ENCODE data around the gene RRAD.

RRAD gene

GRCh38 chr16:66934138-66934838 is 9.0 kb upstream of the RRAD start, which contains the start of gene CIAO2B:
TSS of gene CIAO2B (minus strand) at chr16:66934402. CDS start at chr16:66934364, 38 bp downstream.
- peak; percentile 89 for DNase-seq (ENCODE audit: low read depth in 2 of 2)

- DNase-seq (ENCODE audit: low read depth in 2 of 2), result peak in 1 of 2 donors; percentile 36
Observed at GRCh38 chr16:66933776-66934137, 8.4 kb upstream of the RRAD start.

GRCh38 chr16:66932076-66932475 is 6.7 kb upstream of the RRAD start:
- DNase-seq (ENCODE audit: low read depth in 2 of 2), result no peak

GRCh38 chr16:66931665-66932064 is 6.3 kb upstream of the RRAD start:
- DNase-seq (ENCODE audit: low read depth in 2 of 2), result no peak

DNA sequence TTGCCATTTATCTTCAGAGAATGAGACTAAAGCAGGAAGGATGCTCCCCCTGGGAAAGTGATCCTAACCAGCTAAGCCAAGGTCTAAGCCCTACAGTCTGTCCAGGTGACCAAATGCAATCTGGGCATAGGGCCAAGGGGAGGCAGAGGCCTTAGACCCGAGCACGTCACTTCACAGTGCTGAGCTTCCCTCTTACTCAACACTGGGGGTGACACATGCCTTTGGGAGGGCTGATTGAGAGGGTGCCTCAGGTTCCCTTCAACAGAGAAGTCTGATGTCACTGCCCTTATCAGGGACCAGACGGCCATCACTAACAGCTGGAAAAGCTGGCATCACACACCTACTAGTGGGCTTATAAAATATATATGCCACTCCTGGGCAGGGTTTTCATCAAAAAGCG is 4.9 kb upstream of the RRAD start:
- DNase-seq (ENCODE audit: low read depth in 2 of 2), result no peak

DNA sequence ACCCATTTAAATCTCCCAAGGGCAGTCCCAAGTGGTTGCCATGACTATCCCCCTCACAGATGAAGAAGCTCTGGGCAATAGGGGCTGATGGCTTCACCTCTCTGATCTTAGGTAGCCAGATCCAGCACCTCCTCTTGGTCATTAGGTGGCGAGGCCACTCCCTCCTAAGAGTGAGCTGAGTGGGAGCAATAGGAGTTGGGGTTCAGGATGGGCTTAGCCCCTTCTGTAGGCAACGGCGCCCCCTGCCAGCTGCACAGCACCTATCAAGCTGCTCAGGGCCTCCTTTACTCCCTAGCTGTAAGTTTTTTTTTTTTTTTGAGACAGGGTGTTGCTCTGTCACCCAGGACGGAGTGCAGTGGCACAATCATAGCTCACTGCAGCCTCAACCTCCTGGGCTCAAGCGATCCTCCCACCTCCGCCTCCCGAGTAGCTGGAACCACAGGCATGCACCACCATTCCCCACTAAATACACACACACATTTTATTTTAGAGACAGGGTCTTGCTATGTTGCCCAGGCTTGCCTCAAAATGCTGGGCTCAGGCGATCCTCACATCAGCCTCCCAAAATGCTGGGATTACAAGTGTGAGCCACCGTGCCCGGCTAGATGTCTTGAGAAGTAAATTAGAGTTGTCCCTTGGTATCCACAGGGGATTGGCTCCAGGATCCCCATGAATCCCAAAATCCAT is 3.5 kb upstream of the RRAD start:
- DNase-seq (ENCODE audit: low read depth in 2 of 2), result peak in 1 of 2 donors; percentile 45

- no peak for DNase-seq (ENCODE audit: low read depth in 2 of 2)
Observed at GRCh38 chr16:66927918-66928649, 2.7 kb upstream of the RRAD start.

DNA sequence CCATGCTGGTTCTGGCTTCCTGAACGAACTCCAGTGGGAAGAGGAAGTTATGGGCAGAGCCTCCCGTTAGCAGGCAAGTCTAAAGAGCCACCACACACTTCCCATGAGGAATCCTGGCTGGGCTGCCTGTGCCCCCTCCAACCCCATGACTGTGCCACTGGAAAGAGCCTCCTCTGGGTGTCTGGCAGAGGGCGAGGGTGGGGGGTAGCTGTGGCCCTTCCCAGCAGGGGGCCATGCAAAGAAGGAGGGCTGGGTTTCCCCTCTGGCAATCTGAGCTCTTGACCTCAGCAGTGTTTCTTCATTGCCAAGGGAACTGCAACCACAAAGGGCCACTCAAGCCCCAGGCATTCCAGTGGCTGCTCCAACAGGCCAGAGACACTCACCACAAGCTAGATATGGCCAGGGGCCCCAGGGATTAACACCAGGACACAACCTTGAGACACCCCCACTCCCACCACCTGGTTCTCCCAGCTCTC is 1.7 kb upstream of the RRAD start:
- no peak for DNase-seq (ENCODE audit: low read depth in 2 of 2)

DNA sequence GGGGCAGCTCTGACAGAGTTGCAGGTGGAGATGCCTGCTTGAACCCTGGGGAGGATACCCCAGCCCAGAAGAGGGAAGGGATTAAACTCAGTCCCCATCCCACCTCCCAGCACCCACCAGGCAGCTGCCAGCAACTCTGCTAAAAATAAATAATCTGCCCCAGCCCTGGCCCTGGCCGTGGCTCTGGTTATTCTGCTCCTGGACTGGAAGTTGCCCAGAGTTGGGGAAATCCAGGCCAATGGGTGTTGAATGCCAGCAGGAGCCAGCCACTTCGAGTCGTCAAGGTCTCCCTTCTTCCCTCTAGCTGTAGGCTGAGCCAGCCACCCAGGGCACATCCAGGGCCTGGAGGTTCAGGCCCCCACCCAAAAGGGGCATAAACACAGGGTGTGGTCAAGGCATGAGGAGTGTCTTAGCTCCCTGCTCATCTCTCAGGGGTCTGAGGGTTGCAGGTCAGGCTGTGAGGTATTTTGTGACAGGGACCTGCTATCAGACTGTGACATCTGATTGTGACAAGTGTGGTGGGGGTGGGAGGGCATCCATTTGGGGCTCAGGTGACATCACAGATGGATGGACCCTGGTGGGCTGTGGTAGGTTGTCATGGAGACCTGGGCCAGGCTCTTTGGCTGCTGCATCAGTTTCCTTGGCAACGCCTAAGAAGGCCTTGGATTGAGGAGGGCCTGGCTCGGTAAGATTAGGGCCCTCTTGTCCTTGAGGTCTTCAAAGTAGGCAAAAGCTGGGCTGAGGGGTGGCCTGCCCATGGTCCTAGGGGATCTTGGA is 1.0 kb upstream of the RRAD start:
- no peak for DNase-seq (ENCODE audit: low read depth in 2 of 2)

DNA sequence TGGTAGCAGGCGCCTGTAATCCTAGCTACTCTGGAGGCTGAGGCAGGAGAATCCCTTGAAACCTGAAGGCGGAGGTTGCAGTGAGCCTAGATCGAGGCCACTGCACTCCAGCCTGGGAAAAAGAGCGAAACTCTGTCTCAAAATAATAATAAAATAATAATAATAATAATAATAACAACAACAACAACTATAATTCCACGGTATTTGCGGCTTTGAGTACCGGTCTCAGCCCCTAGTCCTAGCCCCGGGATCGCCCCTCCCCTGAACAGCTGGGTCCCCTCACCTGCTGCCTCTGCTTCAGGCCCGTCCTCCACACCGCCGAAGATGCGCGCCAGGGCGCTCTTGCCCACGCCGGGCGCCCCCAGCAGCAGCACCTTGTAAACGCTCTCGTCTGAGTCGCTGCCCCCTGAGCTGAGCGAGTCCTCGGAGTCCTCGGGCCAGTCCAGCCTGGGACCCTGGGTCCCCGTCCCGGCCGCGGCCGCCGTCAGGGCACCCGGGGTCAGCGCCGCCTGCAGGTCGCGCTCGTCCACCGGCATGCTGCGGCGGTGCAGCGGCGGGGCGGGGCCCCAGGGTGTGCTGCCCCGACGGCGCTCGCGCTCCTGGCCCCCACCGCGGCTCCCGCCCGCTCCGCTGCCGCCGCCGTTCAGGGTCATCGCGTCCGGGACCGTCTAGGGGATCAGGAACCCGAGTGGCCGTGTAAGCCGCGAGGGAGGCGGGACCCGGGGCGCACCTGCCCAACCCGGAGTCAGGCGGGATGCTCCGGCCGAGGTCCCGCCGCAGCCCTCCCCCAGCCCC is 611 bp downstream of the RRAD start:
- peak; percentile 20 to 40 for DNase-seq (ENCODE audit: low read depth in 2 of 2)

DNA sequence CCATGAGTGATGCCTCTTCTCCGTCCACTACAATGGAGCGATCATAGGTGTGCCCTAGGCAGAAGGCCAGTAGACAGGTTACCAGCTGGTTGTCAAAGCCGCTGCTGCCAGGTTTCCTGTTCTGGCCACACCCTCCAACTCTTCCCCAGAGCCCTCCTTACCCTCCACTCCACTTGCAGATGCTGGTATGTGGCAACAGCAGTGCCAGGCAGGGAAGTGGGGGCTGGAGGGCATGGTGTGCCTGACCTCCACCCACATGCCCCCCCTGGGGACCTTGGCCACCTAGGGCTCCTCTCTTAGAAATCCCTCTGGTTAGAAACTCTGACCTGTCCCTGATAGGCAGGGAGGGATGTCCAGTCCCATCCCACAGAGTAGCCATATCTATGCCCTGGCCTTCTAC is 1.5 kb downstream of the RRAD start:
- no peak for DNase-seq (ENCODE audit: low read depth in 2 of 2)

- no peak for DNase-seq (ENCODE audit: low read depth in 2 of 2)
Observed at GRCh38 chr16:66923247-66923731, 2.0 kb downstream of the RRAD start.

DNA sequence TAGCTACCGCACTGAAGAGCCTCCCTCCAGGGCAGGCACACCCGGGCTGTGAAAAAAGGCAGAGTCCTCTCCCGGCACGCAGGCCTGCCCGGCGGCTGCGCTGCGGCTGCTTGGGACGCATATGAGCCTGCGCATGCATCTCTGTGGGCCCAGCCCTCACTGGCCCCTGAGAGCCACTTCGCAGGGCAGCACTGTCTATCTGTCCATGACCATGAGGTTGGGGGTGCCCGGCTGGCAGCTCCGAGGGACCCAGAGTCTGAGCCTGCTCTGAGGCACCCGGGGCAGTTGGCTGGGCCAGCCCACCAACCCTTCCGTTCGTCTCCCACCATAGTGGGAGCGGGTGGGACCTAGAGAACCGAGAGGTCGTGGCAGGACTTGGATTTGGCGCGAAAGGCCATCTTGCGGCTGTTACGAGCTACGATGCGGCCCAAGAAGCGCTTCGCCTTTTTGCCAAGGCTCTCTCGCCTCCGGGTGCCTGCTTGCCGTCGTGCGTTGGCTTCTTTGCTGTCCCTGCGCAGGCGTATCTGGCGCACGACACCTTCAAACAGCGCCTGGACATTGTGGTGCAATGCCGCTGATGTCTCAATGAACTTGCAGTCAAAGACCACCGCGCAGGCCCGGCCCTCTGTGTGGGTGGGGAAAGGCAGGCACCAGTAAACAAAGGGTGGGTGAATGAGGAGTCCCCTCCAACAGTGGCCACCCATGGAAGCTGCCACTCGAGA is 3.4 kb downstream of the RRAD start:
- DNase-seq (ENCODE audit: low read depth in 2 of 2), result no peak

DNA sequence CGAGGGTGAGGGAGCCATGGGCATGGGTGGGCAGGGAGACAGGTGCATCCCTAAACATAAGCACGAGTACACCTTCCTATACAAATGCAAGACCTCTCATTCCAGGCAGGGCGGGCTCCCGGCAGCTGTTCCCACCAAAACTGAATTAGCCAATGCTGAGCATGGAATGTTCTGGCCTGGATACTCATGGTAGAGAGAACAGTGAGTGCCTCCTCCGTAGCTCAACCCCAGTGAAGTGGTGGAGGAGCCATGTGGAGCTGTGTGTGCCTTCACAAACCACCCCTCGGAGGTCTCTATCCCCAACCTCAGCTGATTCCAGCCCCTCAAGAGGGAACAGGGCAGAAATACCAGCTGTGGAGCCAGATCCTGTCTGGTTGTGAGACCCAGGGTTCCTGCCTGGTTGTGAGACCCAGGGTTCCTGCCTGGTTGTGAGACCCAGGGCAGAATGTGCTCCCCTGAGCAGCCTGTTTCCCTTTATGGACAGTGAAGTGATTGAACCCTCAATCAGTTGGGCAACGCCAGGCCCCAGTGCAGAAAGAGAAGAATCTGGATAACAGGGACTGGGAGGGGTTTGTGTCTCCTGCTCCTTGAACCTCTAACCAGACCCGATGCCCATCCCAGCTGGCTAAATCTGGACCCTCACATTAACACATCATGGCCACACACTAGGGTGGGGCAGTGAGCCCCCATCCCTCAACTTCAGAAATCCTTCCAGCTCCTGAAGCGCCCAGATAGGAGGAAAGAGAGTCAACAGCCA is 4.2 kb downstream of the RRAD start:
- no peak for DNase-seq (ENCODE audit: low read depth in 2 of 2)

- no peak for DNase-seq (ENCODE audit: low read depth in 2 of 2)
Observed at GRCh38 chr16:66920299-66920590, 5.1 kb downstream of the RRAD start.

GRCh38 chr16:66919569-66920298 is 5.6 kb downstream of the RRAD start:
- DNase-seq (ENCODE audit: low read depth in 2 of 2), result no peak

GRCh38 chr16:66918803-66919568 is 6.3 kb downstream of the RRAD start, which contains the start of gene CDH16:
TSS of gene CDH16 (minus strand) at chr16:66918885. CDS start at chr16:66918065, 820 bp downstream.
- DNase-seq (ENCODE audit: low read depth in 2 of 2), result no peak

- DNase-seq (ENCODE audit: low read depth in 2 of 2), result no peak
Observed at GRCh38 chr16:66918355-66918754, 7.0 kb downstream of the RRAD start.

All from stimulated activated CD8-positive, alpha-beta memory T cell treated with anti-CD3 and anti-CD28 coated beads, Interleukin-2, amount 100 ng/mL, for 48 hours (primary cell).